GM19328 (cell line): Measurements from ENCODE around the gene COL6A3.

Experiments used
- ATAC-seq: cut with Tn5 transposase; IDR thresholded peaks from one replicate; pipeline ENCODE4 v1.9.1; 2021; ENCODE audit warnings: mild to moderate bottlenecking, moderate library complexity; ENCODE audit not compliant: unreplicated experiment

The COL6A3 gene

GRCh38 chr2:237276716-237277490 is 137.1 kb downstream of the COL6A3 start:
- ATAC-seq: no peak
